ENCODE data around the gene CACNA2D1.
"Not testable (repeated sequence)": the region's sequence is repeated elsewhere in the genome, so short reads cannot be mapped to it uniquely, and the experiment has no call there.

CACNA2D1 gene

DNA sequence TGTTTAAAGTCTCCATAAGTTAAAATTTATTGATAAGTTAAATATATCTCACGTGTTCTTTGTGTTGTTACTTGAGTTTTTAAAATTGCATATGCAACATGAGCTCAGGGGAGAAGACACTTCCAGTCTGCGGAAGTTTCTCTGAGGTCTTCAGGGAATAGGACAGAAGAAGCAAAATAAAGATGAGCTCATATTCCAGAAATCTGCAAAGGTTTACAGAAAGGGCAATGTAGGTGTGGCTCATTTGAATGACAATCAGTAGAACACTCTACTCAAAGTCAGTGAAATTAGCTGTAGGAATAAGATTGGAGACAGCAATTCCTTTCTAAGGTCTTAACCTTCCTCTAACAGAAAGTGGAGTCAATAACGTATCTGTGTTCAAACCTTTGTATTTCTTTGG is 53.7 kb downstream of the CACNA2D1 start:
- DNase-seq: no peak

- DNase-seq: no peak
Observed at GRCh38 chr7:82388138-82388537, 55.4 kb downstream of the CACNA2D1 start.

- not testable (repeated sequence) for DNase-seq
Observed at GRCh38 chr7:82386571-82386970, 57.0 kb downstream of the CACNA2D1 start.

- DNase-seq: no peak
Observed at GRCh38 chr7:82384779-82385178, 58.8 kb downstream of the CACNA2D1 start.

GRCh38 chr7:82384051-82384464 is 59.5 kb downstream of the CACNA2D1 start:
- DNase-seq: no peak

GRCh38 chr7:82382276-82382675 is 61.3 kb downstream of the CACNA2D1 start:
- DNase-seq: no peak

GRCh38 chr7:82376739-82377138 is 66.8 kb downstream of the CACNA2D1 start:
- DNase-seq: no peak

GRCh38 chr7:82375713-82376112 is 67.9 kb downstream of the CACNA2D1 start:
- DNase-seq: no peak

- DNase-seq: no peak
Observed at GRCh38 chr7:82375129-82375528, 68.4 kb downstream of the CACNA2D1 start.

DNA sequence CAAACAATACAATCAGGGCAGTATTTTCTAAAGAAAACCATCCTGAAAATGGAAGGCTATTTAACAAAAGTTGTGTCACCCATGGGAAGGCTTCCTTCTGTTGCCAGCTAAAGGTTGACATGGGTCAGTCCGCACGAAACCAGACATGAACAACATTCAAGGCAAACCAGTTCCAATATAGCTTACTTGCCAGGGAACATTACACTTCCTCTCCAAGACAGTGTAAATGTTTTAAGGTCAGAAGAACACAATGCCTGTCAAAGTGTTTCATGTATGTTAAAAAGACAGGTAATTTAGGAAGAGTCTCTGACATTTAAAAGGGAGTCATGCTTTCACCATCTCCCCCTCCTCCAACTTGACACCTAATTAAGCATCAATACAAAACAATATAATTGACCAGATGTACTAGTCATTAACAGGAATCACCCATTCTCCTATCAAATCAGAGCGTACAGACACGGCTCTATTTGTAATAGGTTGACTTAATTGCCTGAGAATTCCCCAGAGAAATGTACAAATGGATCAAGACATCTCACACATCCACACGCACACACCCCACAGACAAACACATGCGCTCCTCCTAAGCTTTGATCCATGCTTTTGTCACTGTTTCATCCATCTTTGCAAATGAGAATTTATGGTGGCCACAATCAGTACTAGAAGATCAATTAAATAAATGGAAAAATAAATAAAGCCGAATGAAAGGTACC is 69.5 kb downstream of the CACNA2D1 start:
- no peak for DNase-seq

- DNase-seq: no peak
Observed at GRCh38 chr7:82364671-82365070, 78.9 kb downstream of the CACNA2D1 start.

GRCh38 chr7:82364048-82364447 is 79.5 kb downstream of the CACNA2D1 start:
- DNase-seq: no peak

- no peak for DNase-seq
Observed at GRCh38 chr7:82362129-82362706, 81.4 kb downstream of the CACNA2D1 start.

- DNase-seq: no peak
Observed at GRCh38 chr7:82360591-82361368, 82.8 kb downstream of the CACNA2D1 start.

DNA sequence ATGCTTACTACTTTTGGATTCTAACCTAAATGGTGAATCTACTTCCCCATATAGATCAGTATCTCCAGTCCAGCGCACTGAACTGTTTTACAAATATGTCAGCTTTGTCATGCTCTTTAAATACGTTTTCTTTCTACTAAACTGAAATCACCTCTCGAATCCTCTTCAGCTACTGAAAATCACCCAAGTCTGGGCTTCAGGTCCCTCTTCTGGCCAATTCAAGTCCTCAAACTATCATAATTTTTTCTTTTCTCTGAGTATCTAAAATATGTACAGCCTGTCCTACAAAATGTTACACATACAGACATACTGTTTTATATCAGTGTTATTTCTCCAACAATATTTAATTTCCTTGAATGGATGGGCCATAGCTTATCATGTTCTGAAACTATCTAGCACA is 84.2 kb downstream of the CACNA2D1 start:
- no peak for DNase-seq

DNA sequence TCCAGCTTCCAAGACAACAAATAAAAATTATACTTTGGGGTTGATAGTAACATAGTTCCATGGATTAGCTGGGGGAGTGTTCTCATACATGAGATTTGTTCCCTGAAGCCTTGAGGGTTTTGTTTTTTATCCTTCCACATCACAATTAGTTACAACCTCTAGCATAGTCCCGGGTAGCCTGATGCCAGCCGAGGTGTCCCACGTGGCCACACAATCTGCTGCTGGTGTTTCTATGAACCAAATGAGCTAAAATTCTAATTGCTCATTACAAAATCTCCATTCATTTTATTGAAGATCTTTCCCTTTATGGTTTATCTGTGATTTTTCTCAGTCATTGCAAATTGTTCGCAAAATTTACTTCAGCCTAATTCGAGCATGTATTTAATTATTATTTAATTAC is 84.7 kb downstream of the CACNA2D1 start:
- DNase-seq: no peak

DNA sequence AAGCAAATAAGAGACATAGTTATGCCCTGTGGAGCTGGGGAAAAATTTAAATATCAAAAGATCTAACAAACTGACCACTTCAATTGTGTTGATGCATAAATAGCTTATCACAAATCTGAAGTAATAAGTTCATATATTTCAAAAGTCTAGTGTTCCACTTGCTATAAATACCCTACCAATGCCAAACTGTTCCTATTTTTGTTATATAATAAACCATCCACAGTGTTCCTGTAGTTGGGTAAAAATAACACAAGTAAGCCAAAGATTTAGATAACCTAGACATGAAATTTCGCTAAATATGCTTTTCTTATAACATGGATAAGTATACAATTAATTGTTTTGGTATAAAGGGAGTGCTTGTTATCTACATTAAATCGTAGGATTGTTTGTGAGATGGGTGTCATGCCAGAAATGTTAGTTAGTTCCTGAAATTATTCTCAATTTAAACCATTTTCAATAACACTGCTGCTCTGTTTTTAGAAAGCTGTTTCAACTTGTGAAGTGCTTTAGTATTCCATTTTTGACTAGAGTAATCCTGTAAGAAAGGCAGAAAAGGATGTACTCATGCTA is 85.5 kb downstream of the CACNA2D1 start:
- DNase-seq: no peak

GRCh38 chr7:82348251-82348650 is 95.3 kb downstream of the CACNA2D1 start:
- DNase-seq: no peak

GRCh38 chr7:82347808-82348207 is 95.8 kb downstream of the CACNA2D1 start:
- no peak for DNase-seq

GRCh38 chr7:82345886-82346285 is 97.7 kb downstream of the CACNA2D1 start:
- DNase-seq: no peak

- DNase-seq: no peak
Observed at GRCh38 chr7:82343716-82344115, 99.9 kb downstream of the CACNA2D1 start.

DNA sequence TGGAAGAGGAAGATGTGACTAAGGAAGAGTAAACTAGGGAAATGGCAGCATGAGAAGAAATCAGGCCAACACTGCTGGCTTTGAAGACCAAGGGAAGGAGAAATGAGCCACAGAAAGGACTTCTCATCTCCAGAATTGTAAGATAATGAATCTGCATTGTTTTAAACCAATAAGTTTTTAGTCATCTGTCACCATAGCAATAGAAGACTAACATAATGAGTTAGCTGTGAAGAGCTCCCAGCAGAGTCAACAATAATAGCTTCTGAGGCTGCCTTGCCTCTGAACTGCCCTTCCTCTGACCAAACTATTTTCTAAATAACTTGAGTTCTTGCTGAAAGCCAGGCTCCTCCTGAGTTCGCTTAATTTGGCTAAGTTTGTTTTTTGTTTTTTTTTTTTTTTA is 103.6 kb downstream of the CACNA2D1 start:
- DNase-seq: no peak

DNA sequence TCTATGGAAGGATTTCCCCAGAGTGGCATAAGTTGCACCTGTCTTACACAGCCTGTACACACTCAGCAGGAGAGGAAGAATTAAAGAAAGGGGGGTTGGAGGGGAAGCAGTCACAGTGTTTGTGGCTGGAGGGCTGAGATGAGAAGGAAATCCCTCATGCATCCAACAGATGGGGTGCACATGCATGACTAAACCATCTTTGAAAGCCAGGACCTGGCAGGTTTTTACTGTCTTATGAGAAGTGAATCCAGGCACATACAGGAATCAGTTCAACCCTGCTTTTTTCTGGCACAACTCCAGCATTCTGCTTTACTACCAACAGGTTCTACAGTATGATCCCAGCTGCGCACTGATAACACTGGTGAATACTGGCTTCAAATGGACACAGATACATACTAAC is 107.7 kb downstream of the CACNA2D1 start:
- no peak for DNase-seq

GRCh38 chr7:82335001-82335400 is 108.6 kb downstream of the CACNA2D1 start:
- no peak for DNase-seq
